Erythroblast (primary cell): ENCODE results near the gene PDS5B.

ENCODE experiments used
- GATA1 ChIP-seq: IDR thresholded peaks from 2 replicates; pipeline ENCODE4 v1.6.1; 2011; ENCODE audit warnings: low read depth, mild to moderate bottlenecking, control low read depth, low read length, moderate library complexity
- POLR2A ChIP-seq: IDR thresholded peaks from 2 replicates; pipeline ENCODE4 v1.6.1; 2011; ENCODE audit warnings: mild to moderate bottlenecking, low read length

DNA sequence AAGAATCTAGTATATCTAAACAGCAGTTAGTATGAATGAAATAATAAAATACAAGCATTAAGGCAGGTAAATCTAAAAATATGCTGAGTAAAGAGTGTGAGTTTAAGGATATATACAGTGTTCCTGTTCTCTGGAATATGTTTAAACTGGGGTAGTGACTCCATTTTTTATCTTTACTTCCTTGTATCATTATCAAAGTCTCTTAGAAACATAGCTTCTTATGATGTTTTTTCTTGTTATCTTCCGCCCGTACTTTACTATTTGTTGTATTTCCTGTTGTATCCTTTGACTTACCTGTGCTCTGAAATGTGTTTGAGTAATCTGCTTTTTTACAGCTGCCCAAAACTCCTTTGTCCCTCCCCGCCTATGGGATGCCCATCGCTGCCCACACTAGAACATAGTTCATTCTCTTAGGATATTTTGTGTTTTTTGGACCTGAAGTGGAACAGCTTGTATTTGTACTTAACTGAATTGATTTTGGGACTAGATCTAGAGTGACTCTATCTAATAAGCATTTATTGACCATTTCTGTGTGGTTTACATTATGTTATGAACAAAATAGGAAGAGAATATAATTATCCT, 80.8 kb downstream of the PDS5B start:
- no peak for TF ChIP-seq POLR2A
- no peak for TF ChIP-seq GATA1
